ENCODE results near the gene BRWD1.
A peak's percentile ranks its signal among the peaks of the same experiment; 100 is the strongest.

DNA sequence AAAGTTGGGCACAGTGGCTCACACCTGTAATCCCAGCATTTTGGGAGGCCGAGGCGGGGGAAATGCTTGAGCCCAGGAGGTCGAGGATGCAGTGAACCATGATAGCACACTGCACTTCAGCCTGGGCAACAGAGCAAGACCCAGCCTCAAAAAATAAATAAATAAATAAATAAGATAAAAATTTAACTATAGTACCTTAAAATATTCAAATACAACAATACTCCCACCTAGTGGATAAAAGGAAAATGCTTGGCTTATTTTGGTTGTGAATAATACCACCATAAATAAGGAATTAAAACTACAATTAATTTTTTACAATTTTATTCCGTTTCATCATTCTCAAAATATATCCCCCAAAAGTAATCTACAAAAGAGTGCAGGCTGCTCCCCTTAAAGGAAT, 138.3 kb downstream of the BRWD1 start:
- TF ChIP-seq POLR2AphosphoS5 (IDR thresholded peaks at IDR 0.05) (no peak), POLR2A (IDR thresholded peaks at IDR 0.05; ENCODE audit: low read depth) (no peak)
- TF ChIP-seq, protein P1, sequence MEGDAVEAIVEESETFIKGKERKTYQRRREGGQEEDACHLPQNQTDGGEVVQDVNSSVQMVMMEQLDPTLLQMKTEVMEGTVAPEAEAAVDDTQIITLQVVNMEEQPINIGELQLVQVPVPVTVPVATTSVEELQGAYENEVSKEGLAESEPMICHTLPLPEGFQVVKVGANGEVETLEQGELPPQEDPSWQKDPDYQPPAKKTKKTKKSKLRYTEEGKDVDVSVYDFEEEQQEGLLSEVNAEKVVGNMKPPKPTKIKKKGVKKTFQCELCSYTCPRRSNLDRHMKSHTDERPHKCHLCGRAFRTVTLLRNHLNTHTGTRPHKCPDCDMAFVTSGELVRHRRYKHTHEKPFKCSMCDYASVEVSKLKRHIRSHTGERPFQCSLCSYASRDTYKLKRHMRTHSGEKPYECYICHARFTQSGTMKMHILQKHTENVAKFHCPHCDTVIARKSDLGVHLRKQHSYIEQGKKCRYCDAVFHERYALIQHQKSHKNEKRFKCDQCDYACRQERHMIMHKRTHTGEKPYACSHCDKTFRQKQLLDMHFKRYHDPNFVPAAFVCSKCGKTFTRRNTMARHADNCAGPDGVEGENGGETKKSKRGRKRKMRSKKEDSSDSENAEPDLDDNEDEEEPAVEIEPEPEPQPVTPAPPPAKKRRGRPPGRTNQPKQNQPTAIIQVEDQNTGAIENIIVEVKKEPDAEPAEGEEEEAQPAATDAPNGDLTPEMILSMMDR (IDR thresholded peaks at IDR 0.05): peak in 2 of 3 experiments; percentile 41 to 66

Data from esophagus muscularis mucosa (tissue), 3 donors.